ENCODE measurements around the gene ACP6.

ACP6 gene

GRCh38 chr1:147654511-147654910 lies 15.8 kb downstream of the ACP6 start:
- Histone ChIP-seq H3K36me3 (ENCODE audit: insufficient read depth, low read length) (no peaks in the 10 kb centered on the region), H3K4me3 (ENCODE audit: low read depth, low read length, poor library complexity, severe bottlenecking) (no peak overlapping the region)

GRCh38 chr1:147652306-147652705 lies 18.0 kb downstream of the ACP6 start:
- TF ChIP-seq EZH2 (IDR thresholded peaks at IDR 0.05; ENCODE audit: borderline replicate concordance, low read length) (no peak), CTCF (IDR thresholded peaks at IDR 0.05; ENCODE audit: low read length) (no peak)
- H3K4me1 ChIP-seq (ENCODE audit: insufficient read depth, low read length, severe bottlenecking), result no peaks in the 10 kb centered on the region
- no peaks in the 10 kb centered on the region for H3K27me3 ChIP-seq (ENCODE audit: insufficient read depth, low read length)
- H3K9ac ChIP-seq (ENCODE audit: low read length), result no peak overlapping the region
- no peak overlapping the region for H3K4me2 ChIP-seq (ENCODE audit: low read length)
- no peak overlapping the region for H2AFZ ChIP-seq (ENCODE audit: low read length)
- H3K27ac ChIP-seq (ENCODE audit: low read depth, low read length, poor library complexity, severe bottlenecking), result no peak overlapping the region
- H3K9me3 ChIP-seq (ENCODE audit: low read length), result no peaks in the 10 kb centered on the region
- no peaks in the 10 kb centered on the region for H3K9me2 ChIP-seq (ENCODE audit: low read depth, low read length)
- no peak overlapping the region for H3K4me3 ChIP-seq (ENCODE audit: low read depth, low read length, poor library complexity, severe bottlenecking)
- H3F3A ChIP-seq (ENCODE audit: insufficient read depth, low read length), result no peaks in the 10 kb centered on the region
- H4K20me1 ChIP-seq (ENCODE audit: insufficient read depth, low read length), result no peaks in the 10 kb centered on the region
- no peaks in the 10 kb centered on the region for H3K36me3 ChIP-seq (ENCODE audit: insufficient read depth, low read length)
- no peaks in the 10 kb centered on the region for H3K79me2 ChIP-seq (ENCODE audit: insufficient read depth, low read length)

More at GRCh38 chr1:147654511-147654910, 15.8 kb downstream of the ACP6 start:
- Histone ChIP-seq H2AFZ (ENCODE audit: low read length) (no peak overlapping the region), H3F3A (ENCODE audit: insufficient read depth, low read length) (no peaks in the 10 kb centered on the region), H3K9me2 (ENCODE audit: low read depth, low read length) (no peaks in the 10 kb centered on the region), H3K27ac (ENCODE audit: low read depth, low read length, poor library complexity, severe bottlenecking) (no peak overlapping the region), H3K4me2 (ENCODE audit: low read length) (no peak overlapping the region), H3K79me2 (ENCODE audit: insufficient read depth, low read length) (no peaks in the 10 kb centered on the region), H3K4me1 (ENCODE audit: insufficient read depth, low read length, severe bottlenecking) (no peaks in the 10 kb centered on the region), H3K9me3 (ENCODE audit: low read length) (no peaks in the 10 kb centered on the region), H3K9ac (ENCODE audit: low read length) (no peak overlapping the region), H3K27me3 (ENCODE audit: insufficient read depth, low read length) (no peaks in the 10 kb centered on the region), H4K20me1 (ENCODE audit: insufficient read depth, low read length) (no peaks in the 10 kb centered on the region)
- TF ChIP-seq EZH2 (IDR thresholded peaks at IDR 0.05; ENCODE audit: borderline replicate concordance, low read length) (no peak), CTCF (IDR thresholded peaks at IDR 0.05; ENCODE audit: low read length) (no peak)

GRCh38 chr1:147651466-147651865 lies 18.9 kb downstream of the ACP6 start:
- no peaks in the 10 kb centered on the region for H3K9me3 ChIP-seq (ENCODE audit: low read length)
- H3K27me3 ChIP-seq (ENCODE audit: insufficient read depth, low read length), result no peaks in the 10 kb centered on the region
- no peaks in the 10 kb centered on the region for H4K20me1 ChIP-seq (ENCODE audit: insufficient read depth, low read length)
- no peaks in the 10 kb centered on the region for H3K9me2 ChIP-seq (ENCODE audit: low read depth, low read length)
- no peak overlapping the region for H3K27ac ChIP-seq (ENCODE audit: low read depth, low read length, poor library complexity, severe bottlenecking)
- no peaks in the 10 kb centered on the region for H3K79me2 ChIP-seq (ENCODE audit: insufficient read depth, low read length)
- no peak overlapping the region for H3K9ac ChIP-seq (ENCODE audit: low read length)
- H3F3A ChIP-seq (ENCODE audit: insufficient read depth, low read length), result no peaks in the 10 kb centered on the region
- H3K4me3 ChIP-seq (ENCODE audit: low read depth, low read length, poor library complexity, severe bottlenecking), result no peak overlapping the region
- no peaks in the 10 kb centered on the region for H3K36me3 ChIP-seq (ENCODE audit: insufficient read depth, low read length)
- H3K4me2 ChIP-seq (ENCODE audit: low read length), result no peak overlapping the region
- no peak overlapping the region for H2AFZ ChIP-seq (ENCODE audit: low read length)
- H3K4me1 ChIP-seq (ENCODE audit: insufficient read depth, low read length, severe bottlenecking), result no peaks in the 10 kb centered on the region
- TF ChIP-seq EZH2 (IDR thresholded peaks at IDR 0.05; ENCODE audit: borderline replicate concordance, low read length) (no peak), CTCF (IDR thresholded peaks at IDR 0.05; ENCODE audit: low read length) (no peak)

Measured in OCI-LY1 (cell line).